ENCODE results near the gene NQO1.
A peak's percentile ranks its signal among the peaks of the same experiment; 100 is the strongest.
"Not testable (repeated sequence)": the region's sequence is repeated elsewhere in the genome, so short reads cannot be mapped to it uniquely, and the experiment has no call there.

NQO1 gene

GRCh38 chr16:69731280-69731679, 4.9 kb upstream of the NQO1 start:
- H3K4me3 ChIP-seq (ENCODE audit: low read depth, low read length); H3K36me3 ChIP-seq (ENCODE audit: control insufficient read depth in 2 of 2, insufficient read depth in 1 of 2, low read length in 2 of 2); POLR2A ChIA-PET; H3K4me1 ChIP-seq (ENCODE audit: control insufficient read depth, insufficient read depth, low read length); H3K9me3 ChIP-seq (ENCODE audit: control insufficient read depth, insufficient read depth, low read depth, low read length); CTCF ChIA-PET; H3K27ac ChIP-seq (ENCODE audit: extremely low read depth, low read depth, low read length): not testable (repeated sequence)
- TF ChIP-seq ZNF121 (tag by site-specific recombination; IDR thresholded peaks at IDR 0.05): peak; percentile 66; the same call in 1 of the 2 replicates

GRCh38 chr16:69729030-69729429, 2.7 kb upstream of the NQO1 start:
- H3K4me1 ChIP-seq (ENCODE audit: control insufficient read depth, insufficient read depth, low read length); H3K9me3 ChIP-seq (ENCODE audit: control insufficient read depth, insufficient read depth, low read depth, low read length); H3K36me3 ChIP-seq (ENCODE audit: control insufficient read depth in 2 of 2, insufficient read depth in 1 of 2, low read length in 2 of 2); H3K4me3 ChIP-seq (ENCODE audit: low read depth, low read length); H3K27ac ChIP-seq (ENCODE audit: extremely low read depth, low read depth, low read length): not testable (repeated sequence)
- ChIA-PET POLR2A (interaction anchor here (0.5 kb wide), 1 partner anchor 825 kb away, joined by 4 read pairs; no protein-coding TSS in a partner anchor), CTCF (interaction anchor here (0.6 kb wide), 2 partner anchors 20 to 78 kb away, joined by 3 read pairs; no protein-coding TSS in a partner anchor)
- TF ChIP-seq CTCF (tag by site-specific recombination; IDR thresholded peaks at IDR 0.05) (0 out of 2 replicates have a peak, but pooled peaks have one; percentile 6), ZNF121 (tag by site-specific recombination; IDR thresholded peaks at IDR 0.05) (peak; percentile 79)

- Histone ChIP-seq H3K4me3 (ENCODE audit: low read depth, low read length) (no peak overlapping the region), H3K9me3 (ENCODE audit: control insufficient read depth, insufficient read depth, low read depth, low read length) (no peaks in the 10 kb centered on the region), H3K4me1 (ENCODE audit: control insufficient read depth, insufficient read depth, low read length) (no peaks in the 10 kb centered on the region; the same call in 1 of the 2 replicates), H3K36me3 (ENCODE audit: control insufficient read depth in 2 of 2, insufficient read depth in 1 of 2, low read length in 2 of 2) (no peaks in the 10 kb centered on the region), H3K27ac (ENCODE audit: extremely low read depth, low read depth, low read length) (no peak overlapping the region)
- ChIA-PET POLR2A (interaction anchor here (0.5 to 1.0 kb wide), 3 partner anchors 19 to 39 kb away, joined by 3 to 4 read pairs (median 3); no protein-coding TSS in a partner anchor), CTCF (interaction anchor here (0.6 to 2.5 kb wide), 2 partner anchors 26 to 334 kb away, joined by 3 to 6 read pairs; partner anchors contain the start of gene NOB1)
- no peak for TF ChIP-seq ZNF707 (tag by site-specific recombination; IDR thresholded peaks at IDR 0.05)
- no peak for TF ChIP-seq MYNN (tag by site-specific recombination; IDR thresholded peaks at IDR 0.05; ENCODE audit: borderline replicate concordance)
- no peak for TF ChIP-seq ZNF626 (tag by site-specific recombination; IDR thresholded peaks at IDR 0.05)
- no peak for TF ChIP-seq ZNF549 (tag by site-specific recombination; IDR thresholded peaks at IDR 0.05)
These were observed 1.5 kb upstream of the NQO1 start for GRCh38 chr16:69727916-69728270.

- TF ChIP-seq ZNF549 (tag by site-specific recombination; IDR thresholded peaks at IDR 0.05): no peak
- TF ChIP-seq MZF1 (tag by site-specific recombination; IDR thresholded peaks at IDR 0.05; ENCODE audit: borderline replicate concordance): no peak
- no peak for TF ChIP-seq ZNF280C (tag by site-specific recombination; IDR thresholded peaks at IDR 0.05)
- TF ChIP-seq ZBTB6 (tag by site-specific recombination; IDR thresholded peaks at IDR 0.05): no peak
- Histone ChIP-seq H3K4me1 (ENCODE audit: control insufficient read depth, insufficient read depth, low read length) (no peaks in the 10 kb centered on the region; the same call in 1 of the 2 replicates), H3K36me3 (ENCODE audit: control insufficient read depth in 2 of 2, insufficient read depth in 1 of 2, low read length in 2 of 2) (no peaks in the 10 kb centered on the region), H3K27ac (ENCODE audit: extremely low read depth, low read depth, low read length) (no peak overlapping the region; the same call in 1 of the 2 replicates), H3K9me3 (ENCODE audit: control insufficient read depth, insufficient read depth, low read depth, low read length) (no peaks in the 10 kb centered on the region), H3K4me3 (ENCODE audit: low read depth, low read length) (peak overlapping the region; percentile 15)
- ChIA-PET CTCF (interaction anchor here (1.3 to 2.5 kb wide), 3 partner anchors 17 to 29 kb away, joined by 5 to 13 read pairs (median 6); partner anchors contain the start of gene NOB1), POLR2A (interaction anchor here (1.3 to 2.2 kb wide), 2 partner anchors 11 to 29 kb away, joined by 9 to 10 read pairs; partner anchors contain the start of gene NOB1)
These were observed 664 bp downstream of the NQO1 start for GRCh38 chr16:69725480-69726312.

All from HEK293 (cell line).